ENCODE measurements around the gene CCDC88A. TPM values are rescaled to one million over a fixed set of nuclear protein-coding genes. Genes with fewer than 3 reads are reported as not detected.
"Not testable (repeated sequence)": the region's sequence is repeated elsewhere in the genome, so short reads cannot be mapped to it uniquely, and the experiment has no call there.

CCDC88A gene
- total and polyA plus RNA-seq, 4 donors = 126 to 223 (median 205) TPM

DNA sequence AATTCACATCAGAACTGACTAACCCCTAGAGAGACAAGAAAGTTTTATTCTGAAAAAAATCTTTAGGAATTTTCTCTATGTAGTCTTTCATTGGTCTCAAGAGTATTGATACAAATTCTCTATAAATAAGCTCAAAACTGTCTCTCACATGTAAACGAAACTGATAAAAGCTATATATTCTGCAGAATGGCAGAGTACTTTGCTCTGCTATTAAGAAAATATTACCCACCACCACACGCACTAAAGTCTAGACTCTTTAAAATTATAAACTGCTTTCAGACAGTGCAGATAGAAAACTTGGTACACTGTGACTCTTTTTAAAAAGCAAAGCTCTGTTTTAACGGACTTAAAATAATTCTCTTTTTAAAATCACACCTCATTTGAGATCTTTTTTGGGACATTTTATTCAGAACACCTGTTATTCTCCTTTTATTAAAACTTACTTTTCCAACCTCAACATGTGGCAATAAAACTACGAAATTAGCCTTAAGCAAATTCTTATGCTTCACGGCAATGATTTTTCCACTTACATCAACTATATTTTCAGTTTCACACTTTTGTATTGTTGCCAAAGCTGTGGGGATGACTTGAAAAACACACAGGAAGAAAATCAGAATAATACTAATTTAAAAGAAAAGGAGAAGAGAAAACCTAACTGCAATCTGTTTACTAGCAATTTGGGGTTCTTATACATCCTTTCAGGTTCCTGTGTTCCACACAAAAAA, 58.0 kb downstream of the CCDC88A start:
- H3K4me3 ChIP-seq (ENCODE audit: low read depth, low read length) = no peak overlapping the region

DNA sequence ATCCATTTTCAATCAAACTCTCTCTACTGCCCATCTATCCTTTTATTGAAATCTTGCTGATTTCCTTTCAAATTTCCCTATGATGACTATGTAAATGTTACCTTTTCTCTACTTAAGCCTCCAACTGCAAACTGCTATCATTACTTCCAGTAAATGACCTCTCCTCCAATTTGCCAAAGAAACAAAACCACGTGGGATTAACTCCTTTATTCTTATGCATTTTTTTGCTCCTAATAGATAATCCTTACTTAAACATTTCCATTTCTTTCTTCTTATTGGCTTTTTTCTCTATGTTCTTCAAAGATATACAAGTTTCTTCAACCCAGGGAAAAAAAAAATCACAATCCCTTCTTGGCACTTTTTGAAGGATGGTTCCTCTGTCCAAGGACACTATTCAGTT, 61.2 kb downstream of the CCDC88A start:
- WGBS (ENCODE audit: insufficient coverage) = 100% methylated on average over 1 of the region's 1 CpG
- Histone ChIP-seq H3K4me1 (ENCODE audit: control insufficient read depth, insufficient read depth, low read length) (no peaks in the 10 kb centered on the region), H3K4me3 (ENCODE audit: low read depth, low read length) (no peak overlapping the region), H3K36me3 (ENCODE audit: control insufficient read depth, insufficient read depth, low read length) (peaks cover 8% of the 10 kb centered on the region), H3K27ac (ENCODE audit: low read depth, low read length) (no peak overlapping the region), H3K9me3 (ENCODE audit: control insufficient read depth, insufficient read depth, low read length) (no peaks in the 10 kb centered on the region), H3K27me3 (ENCODE audit: control insufficient read depth, insufficient read depth, low read length) (no peaks in the 10 kb centered on the region)
- DNase-seq (ENCODE audit: low read depth in 4 of 6, low spot score in 6 of 6) = no peak

More for the DNA sequence above, 58.0 kb downstream of the CCDC88A start:
- WGBS (ENCODE audit: insufficient coverage) = 100% methylated on average over 1 of the region's 5 CpGs
- Histone ChIP-seq H3K27me3 (ENCODE audit: control insufficient read depth, insufficient read depth, low read length) (no peaks in the 10 kb centered on the region), H3K4me1 (ENCODE audit: control insufficient read depth, insufficient read depth, low read length) (no peaks in the 10 kb centered on the region), H3K9me3 (ENCODE audit: control insufficient read depth, insufficient read depth, low read length) (no peaks in the 10 kb centered on the region), H3K36me3 (ENCODE audit: control insufficient read depth, insufficient read depth, low read length) (peaks cover 3% of the 10 kb centered on the region), H3K27ac (ENCODE audit: low read depth, low read length) (no peak overlapping the region)
- DNase-seq (ENCODE audit: low read depth in 4 of 6, low spot score in 6 of 6) = no peak

DNA sequence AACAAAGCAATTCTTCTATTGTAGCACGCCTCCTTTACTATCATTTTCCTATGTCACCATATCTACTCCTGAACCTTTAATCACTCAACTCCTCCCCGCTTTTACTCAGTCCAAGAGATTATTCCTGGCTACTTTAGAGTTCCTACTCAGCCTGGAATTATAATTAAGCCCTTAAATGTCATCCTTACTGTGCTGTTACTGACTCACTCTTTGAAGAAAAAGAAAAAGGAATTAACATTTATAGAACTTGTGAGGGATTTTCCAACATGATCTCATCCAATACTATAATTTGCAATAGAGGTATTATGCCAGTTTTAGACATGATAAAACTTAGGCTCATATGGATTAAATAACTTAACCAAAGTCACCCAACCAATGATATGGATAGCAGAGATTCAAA, 61.7 kb downstream of the CCDC88A start:
- WGBS (ENCODE audit: insufficient coverage) = 100% methylated on average over 1 of the region's 2 CpGs
- no peaks in the 10 kb centered on the region for H3K9me3 ChIP-seq (ENCODE audit: control insufficient read depth, insufficient read depth, low read length)
- no peaks in the 10 kb centered on the region for H3K4me1 ChIP-seq (ENCODE audit: control insufficient read depth, insufficient read depth, low read length)
- DNase-seq (ENCODE audit: low read depth in 4 of 6, low spot score in 6 of 6) = no peak
- H3K27me3 ChIP-seq (ENCODE audit: control insufficient read depth, insufficient read depth, low read length) = no peaks in the 10 kb centered on the region
- no peak overlapping the region for H3K27ac ChIP-seq (ENCODE audit: low read depth, low read length)
- no peak overlapping the region for H3K4me3 ChIP-seq (ENCODE audit: low read depth, low read length)
- H3K36me3 ChIP-seq (ENCODE audit: control insufficient read depth, insufficient read depth, low read length) = peaks cover 8% of the 10 kb centered on the region

DNA sequence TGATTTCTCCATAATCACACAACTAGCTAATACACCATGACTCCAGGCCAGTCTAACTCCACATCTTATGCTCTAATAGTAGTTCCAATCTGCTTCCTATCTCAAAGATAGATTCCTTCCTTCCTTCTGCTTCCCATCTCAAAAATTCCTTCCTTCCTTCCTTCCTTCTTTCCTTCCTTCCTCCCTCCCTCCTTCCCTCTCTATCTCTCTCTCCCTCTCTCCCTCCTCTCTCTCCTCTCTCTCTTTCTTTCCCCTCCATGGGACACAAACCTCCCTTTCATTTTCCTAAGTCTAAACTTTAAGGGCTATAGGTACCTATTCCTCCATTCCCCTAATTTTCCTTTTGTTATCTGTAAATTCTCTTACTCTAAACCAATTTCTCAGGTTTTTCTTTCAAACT, 62.5 kb downstream of the CCDC88A start:
- H3K27me3 ChIP-seq (ENCODE audit: control insufficient read depth, insufficient read depth, low read length) = no peaks in the 10 kb centered on the region
- H3K4me3 ChIP-seq (ENCODE audit: low read depth, low read length) = no peak overlapping the region
- no peak for DNase-seq (ENCODE audit: low read depth in 4 of 6, low spot score in 6 of 6)
- H3K36me3 ChIP-seq (ENCODE audit: control insufficient read depth, insufficient read depth, low read length) = peaks cover 9% of the 10 kb centered on the region
- H3K27ac ChIP-seq (ENCODE audit: low read depth, low read length) = no peak overlapping the region
- no peaks in the 10 kb centered on the region for H3K4me1 ChIP-seq (ENCODE audit: control insufficient read depth, insufficient read depth, low read length)
- no peaks in the 10 kb centered on the region for H3K9me3 ChIP-seq (ENCODE audit: control insufficient read depth, insufficient read depth, low read length)

DNA sequence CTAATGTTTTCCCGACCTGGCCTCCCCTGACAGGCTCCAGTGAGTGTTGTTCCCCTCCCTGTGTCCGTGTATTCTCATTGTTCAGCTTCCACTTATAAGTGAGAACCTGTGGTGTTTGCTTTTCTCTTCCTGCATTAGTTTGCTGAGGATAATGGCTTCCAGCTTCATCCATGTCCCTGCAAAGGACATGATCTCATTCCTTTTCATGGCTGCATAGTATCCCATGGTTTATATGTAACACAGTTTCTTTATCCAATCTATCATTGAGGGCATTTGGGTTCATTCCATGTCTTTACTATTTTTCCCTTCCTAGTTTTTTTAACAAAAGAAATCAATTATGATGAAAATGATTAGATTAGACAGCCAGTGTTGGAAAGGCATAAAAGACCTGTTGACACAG, 63.5 kb downstream of the CCDC88A start:
- peaks cover 16% of the 10 kb centered on the region for H3K36me3 ChIP-seq (ENCODE audit: control insufficient read depth, insufficient read depth, low read length)
- not testable (repeated sequence) for DNase-seq (ENCODE audit: low read depth in 4 of 6, low spot score in 6 of 6); H3K27me3 ChIP-seq (ENCODE audit: control insufficient read depth, insufficient read depth, low read length); H3K4me1 ChIP-seq (ENCODE audit: control insufficient read depth, insufficient read depth, low read length); H3K27ac ChIP-seq (ENCODE audit: low read depth, low read length); H3K4me3 ChIP-seq (ENCODE audit: low read depth, low read length); H3K9me3 ChIP-seq (ENCODE audit: control insufficient read depth, insufficient read depth, low read length)
- WGBS (ENCODE audit: insufficient coverage) = no CpG with 5 or more reads among the region's 2 CpGs

DNA sequence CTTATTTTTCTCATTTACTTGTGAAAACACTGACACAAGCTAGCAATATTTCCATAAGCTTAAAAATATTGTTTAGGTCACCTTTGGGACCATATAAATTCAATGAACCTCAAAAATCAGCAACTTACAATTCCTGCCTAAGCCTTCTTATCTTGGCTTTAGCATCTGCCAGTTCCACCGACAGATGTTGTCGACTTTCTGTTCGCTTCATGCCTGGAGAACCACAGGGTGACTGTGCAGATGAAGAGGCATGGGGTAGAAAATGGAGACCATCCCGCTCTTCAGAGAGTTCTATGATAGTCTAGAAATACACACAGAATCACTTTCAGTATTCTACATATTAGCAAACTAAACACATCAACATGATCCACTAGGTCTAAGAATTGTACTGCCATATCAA, 64.2 kb downstream of the CCDC88A start:
- Histone ChIP-seq H3K4me1 (ENCODE audit: control insufficient read depth, insufficient read depth, low read length) (no peaks in the 10 kb centered on the region), H3K27me3 (ENCODE audit: control insufficient read depth, insufficient read depth, low read length) (no peaks in the 10 kb centered on the region), H3K4me3 (ENCODE audit: low read depth, low read length) (no peak overlapping the region), H3K27ac (ENCODE audit: low read depth, low read length) (no peak overlapping the region), H3K9me3 (ENCODE audit: control insufficient read depth, insufficient read depth, low read length) (peaks cover 4% of the 10 kb centered on the region), H3K36me3 (ENCODE audit: control insufficient read depth, insufficient read depth, low read length) (peaks cover 19% of the 10 kb centered on the region)
- DNase-seq (ENCODE audit: low read depth in 4 of 6, low spot score in 6 of 6) = no peak
- WGBS (ENCODE audit: insufficient coverage) = no CpG with 5 or more reads among the region's 4 CpGs

DNA sequence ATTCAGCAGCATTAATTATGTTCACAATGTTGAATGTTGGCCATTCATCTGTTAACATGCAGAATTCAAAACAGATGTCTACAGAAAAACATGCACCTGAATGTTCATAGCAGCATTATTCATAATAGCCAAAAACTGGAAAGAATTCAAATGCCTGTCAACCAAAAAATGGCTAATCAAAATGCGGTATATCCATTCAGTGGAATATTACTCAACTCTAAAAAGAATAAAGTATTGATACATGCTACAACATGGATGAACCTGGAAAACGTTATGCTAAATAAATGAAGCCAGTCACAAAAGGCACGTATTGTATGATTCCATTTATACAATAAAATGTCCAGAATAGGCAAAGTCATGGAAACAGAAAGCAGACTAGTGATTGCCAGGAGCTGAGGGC, 68.0 kb downstream of the CCDC88A start:
- no peaks in the 10 kb centered on the region for H3K4me1 ChIP-seq (ENCODE audit: control insufficient read depth, insufficient read depth, low read length)
- H3K27me3 ChIP-seq (ENCODE audit: control insufficient read depth, insufficient read depth, low read length) = no peaks in the 10 kb centered on the region
- peaks cover 29% of the 10 kb centered on the region for H3K36me3 ChIP-seq (ENCODE audit: control insufficient read depth, insufficient read depth, low read length)
- H3K9me3 ChIP-seq (ENCODE audit: control insufficient read depth, insufficient read depth, low read length) = peaks cover 4% of the 10 kb centered on the region
- DNase-seq (ENCODE audit: low read depth in 4 of 6, low spot score in 6 of 6) = no peak
- no peak overlapping the region for H3K4me3 ChIP-seq (ENCODE audit: low read depth, low read length)
- H3K27ac ChIP-seq (ENCODE audit: low read depth, low read length) = no peak overlapping the region
- WGBS (ENCODE audit: insufficient coverage) = no CpG with 5 or more reads among the region's 3 CpGs

DNA sequence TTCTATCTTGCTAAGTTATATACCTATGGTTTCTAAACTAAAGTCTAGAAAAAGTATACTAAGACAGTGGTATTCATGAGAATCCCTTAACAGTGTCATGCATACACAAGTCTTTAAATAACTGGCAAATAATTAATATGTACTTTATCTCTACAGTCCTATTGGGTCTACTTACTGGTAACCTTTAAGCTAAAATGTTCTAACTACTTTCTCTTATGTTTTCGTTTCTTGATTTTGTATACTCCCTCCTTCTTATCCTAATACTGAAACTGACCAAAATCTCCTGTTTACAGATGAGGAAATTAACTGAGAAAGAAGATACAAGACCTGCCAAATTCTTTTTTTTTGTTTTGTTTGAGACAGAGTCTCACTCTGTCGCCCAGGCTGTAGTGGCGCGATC, 74.6 kb downstream of the CCDC88A start:
- Histone ChIP-seq H3K36me3 (ENCODE audit: control insufficient read depth, insufficient read depth, low read length) (peaks cover 23% of the 10 kb centered on the region), H3K27me3 (ENCODE audit: control insufficient read depth, insufficient read depth, low read length) (no peaks in the 10 kb centered on the region), H3K4me3 (ENCODE audit: low read depth, low read length) (no peak overlapping the region), H3K4me1 (ENCODE audit: control insufficient read depth, insufficient read depth, low read length) (no peaks in the 10 kb centered on the region), H3K27ac (ENCODE audit: low read depth, low read length) (no peak overlapping the region), H3K9me3 (ENCODE audit: control insufficient read depth, insufficient read depth, low read length) (no peaks in the 10 kb centered on the region)
- DNase-seq (ENCODE audit: low read depth in 4 of 6, low spot score in 6 of 6) = no peak
- 100% methylated on average over 2 of the region's 4 CpGs for WGBS (ENCODE audit: insufficient coverage)

DNA sequence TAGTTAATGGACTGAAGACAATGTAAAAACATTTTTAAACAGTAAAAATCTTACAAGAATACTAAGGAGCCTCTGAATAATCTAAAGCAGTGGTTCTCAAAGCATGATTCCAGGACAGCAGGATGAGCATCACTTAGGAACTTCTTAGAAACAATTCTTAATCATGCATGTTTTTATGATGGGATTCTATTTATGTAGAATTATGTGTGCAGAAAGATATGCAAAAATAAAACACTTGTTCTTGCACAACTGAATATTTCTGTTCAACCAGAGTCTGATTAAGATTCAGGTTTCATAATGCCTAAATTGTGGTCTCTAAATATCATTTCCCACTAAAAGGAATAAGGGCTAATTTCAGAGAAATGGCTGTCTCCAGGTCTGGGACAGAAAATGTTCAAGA, 81.4 kb downstream of the CCDC88A start:
- Histone ChIP-seq H3K4me1 (ENCODE audit: control insufficient read depth, insufficient read depth, low read length) (no peaks in the 10 kb centered on the region), H3K27me3 (ENCODE audit: control insufficient read depth, insufficient read depth, low read length) (no peaks in the 10 kb centered on the region), H3K4me3 (ENCODE audit: low read depth, low read length) (no peak overlapping the region), H3K9me3 (ENCODE audit: control insufficient read depth, insufficient read depth, low read length) (no peaks in the 10 kb centered on the region), H3K36me3 (ENCODE audit: control insufficient read depth, insufficient read depth, low read length) (peaks cover 12% of the 10 kb centered on the region), H3K27ac (ENCODE audit: low read depth, low read length) (no peak overlapping the region)
- DNase-seq (ENCODE audit: low read depth in 4 of 6, low spot score in 6 of 6) = no peak

DNA sequence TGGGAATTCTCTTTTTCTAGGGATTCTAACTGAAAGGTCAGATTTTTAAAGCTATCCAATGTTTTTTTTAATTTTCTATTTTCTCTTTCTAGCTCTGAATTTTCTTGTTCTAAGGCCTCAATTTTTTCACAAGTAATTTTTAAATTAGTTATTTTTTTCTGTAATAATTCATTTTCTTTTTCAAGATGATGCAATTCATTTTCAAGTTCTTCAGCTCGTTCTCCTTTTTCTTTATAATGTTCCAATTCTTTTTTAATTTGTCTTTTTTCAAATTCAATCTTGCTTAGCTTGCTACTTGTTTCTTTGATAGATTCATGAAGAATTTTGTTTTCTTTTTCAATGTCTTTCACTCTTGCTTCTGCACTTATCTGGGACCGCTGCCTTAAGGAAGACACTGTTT, 84.9 kb downstream of the CCDC88A start:
- no peak for DNase-seq (ENCODE audit: low read depth in 4 of 6, low spot score in 6 of 6)
- no peaks in the 10 kb centered on the region for H3K27me3 ChIP-seq (ENCODE audit: control insufficient read depth, insufficient read depth, low read length)
- peaks cover 13% of the 10 kb centered on the region for H3K36me3 ChIP-seq (ENCODE audit: control insufficient read depth, insufficient read depth, low read length)
- H3K4me3 ChIP-seq (ENCODE audit: low read depth, low read length) = no peak overlapping the region
- no peaks in the 10 kb centered on the region for H3K9me3 ChIP-seq (ENCODE audit: control insufficient read depth, insufficient read depth, low read length)
- H3K27ac ChIP-seq (ENCODE audit: low read depth, low read length) = no peak overlapping the region
- WGBS (ENCODE audit: insufficient coverage) = no CpG with 5 or more reads among the region's 2 CpGs
- no peaks in the 10 kb centered on the region for H3K4me1 ChIP-seq (ENCODE audit: control insufficient read depth, insufficient read depth, low read length)
